ENCODE measurements around the gene WDR7.

Gene WDR7

GRCh38 chr18:56952026-56952425, 300.9 kb downstream of the WDR7 start:
- DNase-seq, result no peak

- DNase-seq, result no peak
These were observed 302.5 kb downstream of the WDR7 start for GRCh38 chr18:56953428-56954198.

- DNase-seq, result no peak
These were observed 304.3 kb downstream of the WDR7 start for GRCh38 chr18:56955490-56955889.

GRCh38 chr18:56959120-56959519, 308.0 kb downstream of the WDR7 start:
- DNase-seq, result no peak

- DNase-seq, result no peak
These were observed 311.2 kb downstream of the WDR7 start for GRCh38 chr18:56962322-56962721.

- no peak for DNase-seq
These were observed 315.9 kb downstream of the WDR7 start for GRCh38 chr18:56967035-56967434.

- DNase-seq, result no peak
These were observed 322.3 kb downstream of the WDR7 start for GRCh38 chr18:56973487-56973886.

GRCh38 chr18:56974141-56974540, 323.0 kb downstream of the WDR7 start:
- no peak for DNase-seq

GRCh38 chr18:56975276-56975675, 324.1 kb downstream of the WDR7 start:
- no peak for DNase-seq

GRCh38 chr18:56977309-56977708, 326.1 kb downstream of the WDR7 start:
- DNase-seq, result no peak

GRCh38 chr18:56977771-56978170, 326.6 kb downstream of the WDR7 start:
- no peak for DNase-seq

GRCh38 chr18:56980151-56980550, 329.0 kb downstream of the WDR7 start:
- no peak for DNase-seq

GRCh38 chr18:56982766-56983165, 331.6 kb downstream of the WDR7 start:
- peak in 1 of 2 donors; percentile 8 for DNase-seq

- DNase-seq, result no peak
These were observed 332.3 kb downstream of the WDR7 start for GRCh38 chr18:56983275-56983992.

GRCh38 chr18:56984731-56985130, 333.6 kb downstream of the WDR7 start:
- no peak for DNase-seq

- DNase-seq, result no peak
These were observed 335.7 kb downstream of the WDR7 start for GRCh38 chr18:56986829-56987228.

- no peak for DNase-seq
These were observed 336.1 kb downstream of the WDR7 start for GRCh38 chr18:56987236-56987635.

- no peak for DNase-seq
These were observed 336.9 kb downstream of the WDR7 start for GRCh38 chr18:56988022-56988421.

- no peak for DNase-seq
These were observed 339.5 kb downstream of the WDR7 start for GRCh38 chr18:56990678-56991077.

GRCh38 chr18:56992777-56993176, 341.6 kb downstream of the WDR7 start:
- DNase-seq, result no peak

- DNase-seq, result no peak
These were observed 344.5 kb downstream of the WDR7 start for GRCh38 chr18:56995579-56996188.

GRCh38 chr18:56997200-56997599, 346.0 kb downstream of the WDR7 start:
- no peak for DNase-seq

- DNase-seq, result no peak
These were observed 348.7 kb downstream of the WDR7 start for GRCh38 chr18:56999823-57000222.

GRCh38 chr18:57002627-57003026, 351.5 kb downstream of the WDR7 start:
- no peak for DNase-seq

Data from inflammatory macrophage treated with lipopolysaccharide for 1 hour (primary cell).